H9 (cell line): ENCODE data around the gene ECHS1. TPM values are rescaled to one million over a fixed set of nuclear protein-coding genes. Genes with fewer than 3 reads are reported as not detected.
"Not testable (repeated sequence)": the region's sequence is repeated elsewhere in the genome, so short reads cannot be mapped to it uniquely, and the experiment has no call there.

ENCODE experiments used
- DNase-seq: peaks from one replicate; pipeline ENCODE4 v3.0.0-alpha.2; 2017
- H2AFZ ChIP-seq: one replicate; pipeline ENCODE4 v1.6.1; 2013; ENCODE audit warnings: mild to moderate bottlenecking, low read length, control low read depth, moderate library complexity
- H2AK5ac ChIP-seq: 2 replicates; pipeline ENCODE4 v1.6.1; 2013; ENCODE audit warnings: low read length, control low read depth, mixed read lengths; ENCODE audit not compliant: insufficient read length
- H2BK120ac ChIP-seq: one replicate; pipeline ENCODE4 v1.6.1; 2013; ENCODE audit warnings: low read depth, mild to moderate bottlenecking, low read length, control low read depth, inconsistent platforms; ENCODE audit not compliant: poor library complexity, severe bottlenecking
- H2BK12ac ChIP-seq: 2 replicates; pipeline ENCODE4 v1.6.1; 2013; ENCODE audit warnings: low read length, control low read depth, mixed read lengths, low read depth; ENCODE audit not compliant: insufficient read length
- H2BK15ac ChIP-seq: 2 replicates; pipeline ENCODE4 v1.6.1; 2013; ENCODE audit warnings: low read depth, low read length, control low read depth
- H2BK20ac ChIP-seq: one replicate; pipeline ENCODE4 v1.6.1; 2013; ENCODE audit warnings: low read depth, mild to moderate bottlenecking, low read length, control low read depth, inconsistent platforms; ENCODE audit not compliant: poor library complexity, severe bottlenecking
- H2BK5ac ChIP-seq: 2 replicates; pipeline ENCODE4 v1.6.1; 2013; ENCODE audit warnings: low read length, control low read depth, mixed read lengths; ENCODE audit not compliant: insufficient read length
- H3K14ac ChIP-seq: 2 replicates; pipeline ENCODE4 v1.6.1; 2013; ENCODE audit warnings: low read length, control low read depth; ENCODE audit not compliant: insufficient read depth
- H3K18ac ChIP-seq: 2 replicates; pipeline ENCODE4 v1.6.1; 2013; ENCODE audit warnings: low read depth, mild to moderate bottlenecking, mixed read lengths, low read length, control low read depth; ENCODE audit not compliant: insufficient read length
- H3K23ac ChIP-seq: 2 replicates; pipeline ENCODE4 v1.6.1; 2013; ENCODE audit warnings: low read length, control low read depth, mixed read lengths, low read depth; ENCODE audit not compliant: insufficient read length
- H3K23me2 ChIP-seq: 2 replicates; pipeline ENCODE4 v1.6.1; 2013; ENCODE audit warnings: low read depth, mild to moderate bottlenecking, mixed read lengths, low read length, control low read depth; ENCODE audit not compliant: insufficient read length, poor library complexity, severe bottlenecking
- H3K27ac ChIP-seq: 2 replicates; pipeline ENCODE4 v1.5.1; 2013; ENCODE audit warnings: low read length, control low read depth, mixed read lengths, low read depth; ENCODE audit not compliant: insufficient read length
- H3K27me3 ChIP-seq: 2 replicates; pipeline ENCODE4 v1.6.1; 2013; ENCODE audit warnings: low read length, control low read depth, inconsistent platforms; ENCODE audit not compliant: insufficient read depth
- H3K4ac ChIP-seq: 2 replicates; pipeline ENCODE4 v1.6.1; 2013; ENCODE audit warnings: low read depth, mild to moderate bottlenecking, control low read depth, inconsistent platforms, low read length, moderate library complexity
- H3K4me1 ChIP-seq: 2 replicates; pipeline ENCODE4 v1.6.1; 2013; ENCODE audit warnings: low read length, control low read depth, inconsistent platforms; ENCODE audit not compliant: insufficient read depth
- H3K4me2 ChIP-seq: 2 replicates; pipeline ENCODE4 v1.6.1; 2013; ENCODE audit warnings: low read length, control low read depth, mixed read lengths; ENCODE audit not compliant: insufficient read length, insufficient read depth
- H3K56ac ChIP-seq: 2 replicates; pipeline ENCODE4 v1.6.1; 2013; ENCODE audit warnings: low read depth, mild to moderate bottlenecking, mixed read lengths, low read length, control low read depth; ENCODE audit not compliant: insufficient read length
- H3K79me1 ChIP-seq: 2 replicates; pipeline ENCODE4 v1.6.1; 2013; ENCODE audit warnings: low read depth, mild to moderate bottlenecking, moderate library complexity, low read length, control low read depth, inconsistent platforms; ENCODE audit not compliant: insufficient read depth, poor library complexity, severe bottlenecking
- H3K79me2 ChIP-seq: 2 replicates; pipeline ENCODE4 v1.6.1; 2013; ENCODE audit warnings: low read length, control low read depth, inconsistent platforms; ENCODE audit not compliant: insufficient read depth
- H3K9ac ChIP-seq: 2 replicates; pipeline ENCODE4 v1.6.1; 2013; ENCODE audit warnings: low read length, control low read depth, mixed read lengths; ENCODE audit not compliant: insufficient read length; ENCODE audit errors: extremely low read depth
- H3K9me3 ChIP-seq: one replicate; pipeline ENCODE4 v1.6.1; 2013; ENCODE audit warnings: low read depth, low read length, inconsistent platforms; ENCODE audit not compliant: control insufficient read depth
- H3T11ph ChIP-seq: one replicate; pipeline ENCODE4 v1.6.1; 2013; ENCODE audit warnings: mild to moderate bottlenecking, low read length, control low read depth, inconsistent platforms
- H4K20me1 ChIP-seq: one replicate; pipeline ENCODE4 v1.6.1; 2013; ENCODE audit not compliant: control insufficient read depth, insufficient read length, insufficient read depth
- H4K5ac ChIP-seq: 2 replicates; pipeline ENCODE4 v1.6.1; 2013; ENCODE audit warnings: low read depth, mild to moderate bottlenecking, mixed read lengths, low read length, control low read depth; ENCODE audit not compliant: insufficient read length
- H4K8ac ChIP-seq: replicated peaks from 2 replicates; pipeline ENCODE4 v1.6.1; 2013; ENCODE audit warnings: low read length, control low read depth, mixed read lengths, low read depth; ENCODE audit not compliant: insufficient read length
- H4K91ac ChIP-seq: 2 replicates; pipeline ENCODE4 v1.6.1; 2013; ENCODE audit warnings: low read depth, mild to moderate bottlenecking, moderate library complexity, mixed read lengths, low read length, control low read depth; ENCODE audit not compliant: insufficient read length
- H3K27ac Mint-ChIP-seq, 3 experiments: 2 replicates in 2 of 3; 3 replicates in 1 of 3; pipeline ENCODE4 v1.8.0; 2020 to 2021; ENCODE audit warnings: mixed read lengths in 3 of 3, mild to moderate bottlenecking in 1 of 3, moderate library complexity in 1 of 3
- H3K27me3 Mint-ChIP-seq: 2 replicates; pipeline ENCODE4 v1.8.0; 2021; ENCODE audit warnings: low read depth, mild to moderate bottlenecking, moderate library complexity, mixed read lengths
- H3K36me3 Mint-ChIP-seq, 3 experiments: 2 replicates in 2 of 3; 3 replicates in 1 of 3; pipeline ENCODE4 v1.8.0; 2020 to 2021; ENCODE audit warnings: low read depth in 3 of 3, mixed read lengths in 3 of 3; ENCODE audit not compliant: insufficient read depth in 1 of 3
- H3K4me1 Mint-ChIP-seq, 2 experiments: 2 replicates each; pipeline ENCODE4 v1.8.0; 2020; ENCODE audit warnings: mixed read lengths in 2 of 2
- H3K4me3 Mint-ChIP-seq, 2 experiments: 2 replicates in 1 of 2; 3 replicates in 1 of 2; pipeline ENCODE4 v1.8.0; 2020 to 2021; ENCODE audit warnings: mild to moderate bottlenecking in 2 of 2, mixed read lengths in 2 of 2, moderate library complexity in 1 of 2
- H3K9me3 Mint-ChIP-seq, 2 experiments: 2 replicates in 1 of 2; 3 replicates in 1 of 2; pipeline ENCODE4 v1.8.0; 2020; ENCODE audit warnings: mild to moderate bottlenecking in 2 of 2, mixed read lengths in 2 of 2, moderate library complexity in 1 of 2
- WGBS: extraction: QIAGEN DNeasy Blood & Tissue Kit; methylation state at CpG from one replicate; pipeline ENCODE4 v1.1.7; 2013; ENCODE audit warnings: missing lambda C conversion rate, low lambda C conversion rate, mixed read lengths; ENCODE audit not compliant: insufficient read length; ENCODE audit errors: extremely low coverage; 5-methylcytosine and 5-hydroxymethylcytosine counted together
- total RNA-seq: library from RNA; stranded (reverse); gene quantifications from 2 replicates; pipeline ENCODE4 v1.2.1, GENCODE V29; 2021

The ECHS1 gene
- total RNA-seq, 1 experiment from 2014 or later: 94.1 TPM

- not testable (repeated sequence) for H2BK20ac ChIP-seq
- no CpG with 5 or more reads among the region's 6 CpGs for WGBS
These were observed 52.2 kb downstream of the ECHS1 start for GRCh38 chr10:133320852-133321422.

More at GRCh38 chr10:133320852-133321422, 52.2 kb downstream of the ECHS1 start:
- H2BK15ac ChIP-seq, H3K9me3 ChIP-seq, H3K27me3 ChIP-seq, H3K27ac ChIP-seq, H4K5ac ChIP-seq, H3K4ac ChIP-seq, H3K4me1 ChIP-seq, H4K20me1 ChIP-seq, H3K18ac ChIP-seq, H3K4me2 ChIP-seq, H4K8ac ChIP-seq, H3K23ac ChIP-seq, H3K4me3 Mint-ChIP-seq, H3K27ac Mint-ChIP-seq, H2BK120ac ChIP-seq, H3T11ph ChIP-seq, H3K56ac ChIP-seq, H2BK5ac ChIP-seq, H3K9me3 Mint-ChIP-seq, H2AK5ac ChIP-seq, H2AFZ ChIP-seq, H3K23me2 ChIP-seq, H2BK12ac ChIP-seq, H3K36me3 Mint-ChIP-seq, H3K14ac ChIP-seq, DNase-seq, H4K91ac ChIP-seq, H3K9ac ChIP-seq, H3K79me1 ChIP-seq, H3K79me2 ChIP-seq: not testable (repeated sequence)
- Mint-ChIP-seq H3K27me3 (peaks cover 38% of the 10 kb centered on the region), H3K4me1 (peaks cover 0 to 11% of the 10 kb centered on the region in 2 experiments; a peak in 3 of 4 replicates)
